Karpas-422 (cell line): ENCODE data around the gene ZFP57. TPM values are rescaled to one million over a fixed set of nuclear protein-coding genes. Genes with fewer than 3 reads are reported as not detected.

Source experiments
- DNase-seq: peaks from one replicate; pipeline ENCODE4 v3.0.0-alpha.2; 2015
- H2AFZ ChIP-seq: fragments of 200-600 bp; sonication (generic); 2 replicates; pipeline ENCODE4 v1.6.1; 2014; ENCODE audit warnings: antibody characterized with exemption, low read length, mixed read lengths
- H3K27ac ChIP-seq: fragments of 200-600 bp; sonication (generic); 2 replicates; pipeline ENCODE4 v1.5.1; 2014; ENCODE audit warnings: mild to moderate bottlenecking, low read length, moderate library complexity
- H3K27me3 ChIP-seq: fragments of 200-600 bp; sonication (generic); 2 replicates; pipeline ENCODE4 v1.6.1; 2014; ENCODE audit warnings: low read length, mixed read lengths
- H3K36me3 ChIP-seq: fragments of 200-600 bp; sonication (generic); 2 replicates; pipeline ENCODE4 v1.6.1; 2014; ENCODE audit warnings: low read length, mixed read lengths; ENCODE audit not compliant: insufficient read depth
- H3K4me1 ChIP-seq: fragments of 200-600 bp; sonication (generic); 2 replicates; pipeline ENCODE4 v1.6.1; 2014; ENCODE audit warnings: mild to moderate bottlenecking, low read length, mixed read lengths
- H3K4me2 ChIP-seq: fragments of 200-600 bp; sonication (generic); 2 replicates; pipeline ENCODE4 v1.6.1; 2014; ENCODE audit warnings: low read length, low read depth, mild to moderate bottlenecking; ENCODE audit not compliant: poor library complexity, severe bottlenecking
- H3K4me3 ChIP-seq: fragments of 200-600 bp; sonication (generic); 2 replicates; pipeline ENCODE4 v1.5.1; 2014; ENCODE audit warnings: mild to moderate bottlenecking, antibody characterized with exemption, low read length, mixed read lengths
- H3K79me2 ChIP-seq: fragments of 200-600 bp; sonication (generic); 2 replicates; pipeline ENCODE4 v1.6.1; 2014; ENCODE audit warnings: mild to moderate bottlenecking, low read length, mixed read lengths
- H3K9ac ChIP-seq: fragments of 200-600 bp; sonication (generic); 2 replicates; pipeline ENCODE4 v1.6.0; 2014; ENCODE audit warnings: low read length
- H3K9me2 ChIP-seq: fragments of 200-600 bp; sonication (generic), shearing (Covaris generic); replicated peaks from 2 replicates; pipeline ENCODE4 v1.6.0; 2014; ENCODE audit warnings: mild to moderate bottlenecking, low read length, moderate library complexity; ENCODE audit not compliant: insufficient read depth
- H3K9me3 ChIP-seq: fragments of 300-700, 200-600 bp; sonication (generic); 2 replicates; pipeline ENCODE4 v1.6.1; 2014; ENCODE audit warnings: low read length, mixed read lengths
- H4K20me1 ChIP-seq: fragments of 200-600 bp; sonication (generic); 2 replicates; pipeline ENCODE4 v1.6.1; 2014; ENCODE audit warnings: mild to moderate bottlenecking, antibody characterized with exemption, low read length, low read depth; ENCODE audit not compliant: insufficient read depth
- small RNA-seq: library from RNA; depleted of rRNA; stranded (forward); fragments of <200 nt; gene quantifications from one replicate; pipeline ENCODE3, GENCODE V24; 2014
- total RNA-seq: library from RNA; depleted of rRNA; stranded (reverse); fragments of >200 nt; shearing (Covaris generic); gene quantifications from 2 replicates; pipeline ENCODE4 v1.2.3, GENCODE V29; 2014; ENCODE audit warnings: low replicate concordance; rRNA removed

The ZFP57 gene
- total RNA-seq, 1 experiment from 2014 or later, result not detected

DNA sequence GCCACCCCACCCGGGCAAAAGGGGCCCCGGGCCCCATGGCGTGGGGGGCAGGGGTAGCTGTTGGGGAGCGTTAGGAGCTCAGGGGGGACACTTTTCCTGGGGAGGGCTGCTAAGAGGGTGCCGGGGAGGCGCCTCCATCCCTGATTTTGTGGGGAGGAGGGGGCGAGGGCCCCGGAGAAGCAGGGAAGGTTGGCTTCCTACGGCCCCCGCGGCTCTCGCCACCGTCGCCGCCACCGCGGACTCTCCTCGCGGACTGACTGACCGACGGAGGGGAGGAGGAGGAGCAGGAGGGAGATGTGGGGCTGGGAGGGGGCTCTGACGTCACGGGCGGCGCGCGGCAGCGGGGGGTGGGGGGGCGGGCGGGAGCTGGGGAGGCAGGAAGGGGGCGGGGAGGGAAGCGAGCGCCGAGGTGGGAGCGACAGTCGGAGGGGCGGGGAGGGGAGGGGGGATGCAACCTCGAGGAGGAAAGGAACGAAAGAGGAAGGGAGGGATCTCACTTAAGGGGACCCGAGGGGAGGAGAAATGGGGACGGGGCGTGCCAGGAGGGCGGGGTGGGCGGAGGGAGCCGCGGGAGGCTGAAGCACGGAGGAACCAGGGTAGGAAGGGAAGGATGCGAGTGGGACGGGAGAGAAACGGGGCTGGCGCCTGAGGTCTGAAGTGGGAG, 53.1 kb downstream of the ZFP57 start:
- peak overlapping the region; percentile 74 for H3K9ac ChIP-seq
- DNase-seq, result peak; percentile 47
- peak overlapping the region; percentile 87 for H2AFZ ChIP-seq
- H3K9me3 ChIP-seq, result no peaks in the 10 kb centered on the region
- no peaks in the 10 kb centered on the region for H3K79me2 ChIP-seq
- peaks cover 26% of the 10 kb centered on the region for H3K4me1 ChIP-seq
- peak overlapping the region; percentile 72 for H3K4me3 ChIP-seq
- no peaks in the 10 kb centered on the region for H3K36me3 ChIP-seq
- H3K27ac ChIP-seq, result no peak overlapping the region
- peaks cover 3% of the 10 kb centered on the region; the same call in 1 of the 2 replicates for H4K20me1 ChIP-seq
- no peaks in the 10 kb centered on the region for H3K9me2 ChIP-seq
- peak overlapping the region; percentile 85 for H3K4me2 ChIP-seq
- H3K27me3 ChIP-seq, result no peaks in the 10 kb centered on the region; the same call in 1 of the 2 replicates

DNA sequence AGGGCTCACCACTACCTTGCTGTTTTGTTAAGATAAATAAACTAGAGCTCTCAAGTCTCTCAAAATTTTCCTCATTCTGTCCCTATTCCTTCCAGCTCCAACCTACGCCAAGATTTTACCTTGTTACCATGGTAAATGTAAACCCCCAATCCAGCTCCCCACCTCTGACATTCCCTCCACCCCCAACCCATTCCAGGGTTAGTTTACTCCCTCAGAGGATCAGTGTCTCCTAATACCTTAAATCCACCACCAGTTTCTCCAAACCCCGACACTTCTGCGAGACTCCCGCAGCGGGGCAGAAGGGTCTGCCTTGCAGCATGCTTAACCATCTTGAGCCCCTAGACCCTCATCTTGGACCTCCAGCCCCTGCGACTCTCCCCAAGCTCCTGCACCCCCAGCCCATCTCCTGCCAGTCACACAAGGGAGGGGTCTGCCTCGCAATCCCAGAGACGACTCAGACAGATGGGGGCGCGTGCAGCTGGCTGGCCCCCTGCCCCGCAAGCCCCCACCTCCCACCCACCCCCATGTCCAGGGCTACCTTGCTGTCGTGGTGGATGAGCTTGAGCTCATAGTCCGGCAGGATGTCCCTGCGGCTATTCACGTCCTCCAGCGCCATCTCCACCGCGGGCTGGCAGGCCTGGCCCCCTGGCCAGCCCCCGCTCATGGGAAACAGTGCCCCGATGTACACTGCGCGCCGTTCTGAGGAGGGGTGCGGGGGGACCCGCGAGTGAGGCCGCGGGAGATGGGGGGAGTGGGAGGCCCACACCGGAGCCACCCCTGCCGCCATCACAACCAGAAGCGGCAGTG, 53.8 kb downstream of the ZFP57 start:
- Histone ChIP-seq H3K36me3 (no peaks in the 10 kb centered on the region), H3K9ac (no peak overlapping the region), H3K4me2 (no peak overlapping the region), H2AFZ (no peak overlapping the region), H3K4me3 (no peak overlapping the region), H3K4me1 (peaks cover 21% of the 10 kb centered on the region), H3K9me3 (no peaks in the 10 kb centered on the region), H3K27ac (no peak overlapping the region), H3K79me2 (no peaks in the 10 kb centered on the region), H4K20me1 (peaks cover 3% of the 10 kb centered on the region; the same call in 1 of the 2 replicates), H3K27me3 (no peaks in the 10 kb centered on the region; the same call in 1 of the 2 replicates), H3K9me2 (no peaks in the 10 kb centered on the region)
- DNase-seq, result no peak

DNA sequence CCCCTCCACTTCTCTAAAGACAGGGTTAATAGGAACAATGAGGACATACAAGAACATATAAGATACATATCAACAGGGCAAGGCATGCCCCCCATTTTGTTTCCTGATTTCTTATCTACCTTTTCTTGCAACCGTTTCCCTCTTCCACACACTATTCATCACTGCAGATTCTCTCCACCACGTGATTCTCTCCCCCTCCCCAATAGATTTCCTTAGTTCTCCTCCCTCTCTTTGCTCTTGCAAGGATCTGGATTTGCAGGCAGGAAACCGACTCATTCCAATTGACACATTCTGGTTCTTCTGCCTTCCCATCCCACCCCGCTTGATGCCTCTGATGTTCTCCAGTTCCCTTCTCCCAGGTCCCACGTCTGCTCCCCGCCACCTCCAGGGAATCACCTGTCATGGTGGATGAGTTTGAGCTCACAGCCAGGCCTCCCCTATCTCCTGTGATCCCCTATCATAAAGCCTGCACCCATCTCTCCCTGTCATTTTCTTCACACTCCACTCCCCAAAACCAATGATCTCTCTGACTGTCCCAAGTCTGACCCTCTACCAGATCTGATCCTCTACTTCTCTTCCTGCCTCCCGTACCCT, 55.5 kb downstream of the ZFP57 start:
- H3K4me1 ChIP-seq, result peaks cover 14% of the 10 kb centered on the region
- H3K27me3 ChIP-seq, result no peaks in the 10 kb centered on the region
- no peaks in the 10 kb centered on the region for H3K36me3 ChIP-seq
- no peak overlapping the region for H3K27ac ChIP-seq
- H3K9me2 ChIP-seq, result no peaks in the 10 kb centered on the region
- no peaks in the 10 kb centered on the region for H3K9me3 ChIP-seq
- no peak overlapping the region for H3K4me3 ChIP-seq
- no peak overlapping the region for H3K9ac ChIP-seq
- H4K20me1 ChIP-seq, result no peaks in the 10 kb centered on the region
- no peak overlapping the region for H3K4me2 ChIP-seq
- no peak for DNase-seq
- no peaks in the 10 kb centered on the region for H3K79me2 ChIP-seq
- no peak overlapping the region for H2AFZ ChIP-seq

DNA sequence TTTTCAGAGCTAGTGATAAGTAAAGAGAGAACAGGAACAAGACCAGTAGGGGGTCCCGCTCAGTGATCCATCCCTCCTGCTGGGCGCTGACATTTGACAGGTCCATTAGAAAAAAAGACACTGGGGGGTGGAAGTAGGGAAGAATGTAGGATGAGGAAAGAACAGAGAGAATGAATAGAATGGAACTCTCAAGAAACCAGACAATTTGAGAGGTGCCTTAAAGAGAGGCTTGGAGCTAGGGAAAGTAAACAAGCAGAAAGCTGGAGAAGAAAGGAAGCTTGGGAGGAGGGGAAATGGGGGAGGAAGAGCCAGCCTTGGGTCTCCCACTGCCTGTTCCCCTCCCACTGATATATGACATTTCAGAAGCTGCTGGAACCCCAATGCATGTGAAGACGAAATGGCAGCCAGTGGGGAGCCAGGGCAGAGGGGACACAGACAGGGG, 56.4 kb downstream of the ZFP57 start:
- DNase-seq, result no peak
- no peak overlapping the region for H3K27ac ChIP-seq
- no peaks in the 10 kb centered on the region for H4K20me1 ChIP-seq
- H3K9me3 ChIP-seq, result no peaks in the 10 kb centered on the region
- no peak overlapping the region for H3K9ac ChIP-seq
- H3K36me3 ChIP-seq, result no peaks in the 10 kb centered on the region
- no peaks in the 10 kb centered on the region for H3K79me2 ChIP-seq
- H3K4me3 ChIP-seq, result no peak overlapping the region
- no peak overlapping the region for H2AFZ ChIP-seq
- no peak overlapping the region for H3K4me2 ChIP-seq
- peaks cover 14% of the 10 kb centered on the region for H3K4me1 ChIP-seq
- H3K27me3 ChIP-seq, result no peaks in the 10 kb centered on the region
- no peaks in the 10 kb centered on the region for H3K9me2 ChIP-seq

Small RNA genes lying within 50 kb of the gene (small RNA-seq; reads per million reads assigned to genes)
- 0.12 reads per million for gene SUMO2P1

Other genes starting within 250 kb of the ZFP57 start
- gene OR10C1, start 241.8 kb downstream of the ZFP57 start, total RNA-seq, result not detected in 2 replicates
- not detected in 2 replicates for gene OR11A1, start 224.1 kb downstream of the ZFP57 start, total RNA-seq
- not detected in 2 replicates for gene OR2H1, start 224.0 kb downstream of the ZFP57 start, total RNA-seq
- gene MAS1L, start 193.2 kb downstream of the ZFP57 start, total RNA-seq, result not detected in 2 replicates
- gene UBD, start 121.4 kb downstream of the ZFP57 start, total RNA-seq, result not detected in 2 replicates
- gene OR2H2, start 96.0 kb downstream of the ZFP57 start, total RNA-seq, result not detected in 2 replicates
- gene GABBR1, start 48.0 kb downstream of the ZFP57 start, total RNA-seq, result 9.9 and 10.5 TPM in 2 replicates
- not detected in 2 replicates for gene MOG, start 24.1 kb downstream of the ZFP57 start, total RNA-seq
- gene HLA-F, start 42.3 kb upstream of the ZFP57 start, total RNA-seq, result 8.5 and 17.2 TPM in 2 replicates
- not detected in 2 replicates for gene HLA-G, start 146.7 kb upstream of the ZFP57 start, total RNA-seq